ENCODE results near the gene UBE2R2. TPM values are rescaled to one million over a fixed set of nuclear protein-coding genes. Genes with fewer than 3 reads are reported as not detected.

The UBE2R2 gene
- total RNA-seq, 2 experiments from 2014 or later: 13.7 to 57.3 TPM

GRCh38 chr9:33939924-33940874 is 123.2 kb downstream of the UBE2R2 start:
- no peak overlapping the region for H3K4me2 ChIP-seq (ENCODE audit: low read length)
- POLR2A ChIA-PET: no interaction called here
- CTCF ChIA-PET (ENCODE audit: unreplicated experiment): no interaction called here

GRCh38 chr9:33942471-33943083 is 125.6 kb downstream of the UBE2R2 start:
- H4K20me1 ChIP-seq (ENCODE audit: insufficient read depth, low read length): no peaks in the 10 kb centered on the region
- H3K4me3 ChIP-seq (ENCODE audit: low read depth, low read length, poor library complexity, severe bottlenecking): no peak overlapping the region
- H3K79me2 ChIP-seq (ENCODE audit: insufficient read depth, low read depth, low read length): no peaks in the 10 kb centered on the region
- BruUV-seq (replicated peaks): no TSS peak
- no peak overlapping the region for H3K27ac ChIP-seq (ENCODE audit: low read depth, low read length, poor library complexity, severe bottlenecking)
- H3K4me1 ChIP-seq (ENCODE audit: insufficient read depth, low read length, poor library complexity, severe bottlenecking): no peaks in the 10 kb centered on the region
- ChIA-PET POLR2A (no interaction called here), CTCF (ENCODE audit: unreplicated experiment) (interaction anchor here (1.0 kb wide), 1 partner anchor 127 kb away, joined by 3 read pairs; no protein-coding TSS in a partner anchor)
- TF ChIP-seq CTCF (conservative IDR thresholded peaks at IDR 0.05; ENCODE audit: low read length): no peak
- H3K9me3 ChIP-seq (ENCODE audit: low read length): no peaks in the 10 kb centered on the region
- H3K4me2 ChIP-seq (ENCODE audit: low read length): no peak overlapping the region
- peaks cover 94% of the 10 kb centered on the region for H3K36me3 ChIP-seq (ENCODE audit: insufficient read depth, low read length)
- H2AFZ ChIP-seq (ENCODE audit: low read length): no peak overlapping the region
- intact Hi-C loops (cut with micrococcal nuclease; ENCODE audit: unreplicated experiment): no loop called here
- no peak for DNase-seq (ENCODE audit: low spot score)
- no peaks in the 10 kb centered on the region for H3K9me2 ChIP-seq (ENCODE audit: insufficient read depth, low read length)

More at GRCh38 chr9:33939924-33940874, 123.2 kb downstream of the UBE2R2 start:
- Histone ChIP-seq H3K4me1 (ENCODE audit: insufficient read depth, low read length, poor library complexity, severe bottlenecking) (no peaks in the 10 kb centered on the region), H3K9me3 (ENCODE audit: low read length) (no peaks in the 10 kb centered on the region), H2AFZ (ENCODE audit: low read length) (no peak overlapping the region), H3K9me2 (ENCODE audit: insufficient read depth, low read length) (no peaks in the 10 kb centered on the region), H3K36me3 (ENCODE audit: insufficient read depth, low read length) (peaks cover 94% of the 10 kb centered on the region), H4K20me1 (ENCODE audit: insufficient read depth, low read length) (no peaks in the 10 kb centered on the region), H3K27ac (ENCODE audit: low read depth, low read length, poor library complexity, severe bottlenecking) (no peak overlapping the region), H3K79me2 (ENCODE audit: insufficient read depth, low read depth, low read length) (no peaks in the 10 kb centered on the region), H3K4me3 (ENCODE audit: low read depth, low read length, poor library complexity, severe bottlenecking) (no peak overlapping the region)
- TF ChIP-seq CTCF (conservative IDR thresholded peaks at IDR 0.05; ENCODE audit: low read length): no peak
- no peak for TF ChIP-seq EZH2phosphoT487 (IDR thresholded peaks at IDR 0.05; ENCODE audit: borderline replicate concordance, low read depth, low read length)
- intact Hi-C loops (cut with micrococcal nuclease; ENCODE audit: unreplicated experiment): no loop called here
- no TSS peak for BruUV-seq (replicated peaks)
- no peak for DNase-seq (ENCODE audit: low spot score)

Measured in OCI-LY7 (cell line).